ENCODE results near the gene IL1R2. TPM values are rescaled to one million over a fixed set of nuclear protein-coding genes. Genes with fewer than 3 reads are reported as not detected.

The IL1R2 gene
- total RNA-seq, 2 experiments from 2014 or later: not detected

GRCh38 chr2:102006886-102007278, 15.1 kb downstream of the IL1R2 start:
- TF ChIP-seq EZH2phosphoT487 (IDR thresholded peaks at IDR 0.05; ENCODE audit: borderline replicate concordance, low read depth, low read length) (no peak), CTCF (conservative IDR thresholded peaks at IDR 0.05; ENCODE audit: low read length) (no peak)
- DNase-seq (ENCODE audit: low spot score): no peak
- Histone ChIP-seq H3K4me3 (ENCODE audit: low read depth, low read length, poor library complexity, severe bottlenecking) (no peak overlapping the region), H3K9me2 (ENCODE audit: insufficient read depth, low read length) (no peaks in the 10 kb centered on the region), H2AFZ (ENCODE audit: low read length) (no peak overlapping the region), H3K36me3 (ENCODE audit: insufficient read depth, low read length) (no peaks in the 10 kb centered on the region), H3K4me2 (ENCODE audit: low read length) (no peak overlapping the region), H4K20me1 (ENCODE audit: insufficient read depth, low read length) (no peaks in the 10 kb centered on the region), H3K27ac (ENCODE audit: low read depth, low read length, poor library complexity, severe bottlenecking) (no peak overlapping the region), H3K4me1 (ENCODE audit: insufficient read depth, low read length, poor library complexity, severe bottlenecking) (no peaks in the 10 kb centered on the region), H3K79me2 (ENCODE audit: insufficient read depth, low read depth, low read length) (no peaks in the 10 kb centered on the region), H3K9me3 (ENCODE audit: low read length) (no peaks in the 10 kb centered on the region)
- POLR2A ChIA-PET: no interaction called here
- CTCF ChIA-PET (ENCODE audit: unreplicated experiment): no interaction called here
- no TSS peak for BruUV-seq (replicated peaks)
- intact Hi-C loops (cut with micrococcal nuclease; ENCODE audit: unreplicated experiment): no loop called here

- TF ChIP-seq CTCF (conservative IDR thresholded peaks at IDR 0.05; ENCODE audit: low read length) (no peak), EZH2phosphoT487 (IDR thresholded peaks at IDR 0.05; ENCODE audit: borderline replicate concordance, low read depth, low read length) (no peak)
- no peaks in the 10 kb centered on the region for H3K79me2 ChIP-seq (ENCODE audit: insufficient read depth, low read depth, low read length)
- no peak overlapping the region for H3K27ac ChIP-seq (ENCODE audit: low read depth, low read length, poor library complexity, severe bottlenecking)
- H3K4me1 ChIP-seq (ENCODE audit: insufficient read depth, low read length, poor library complexity, severe bottlenecking): no peaks in the 10 kb centered on the region
- CTCF ChIA-PET (ENCODE audit: unreplicated experiment): no interaction called here
- H3K9me3 ChIP-seq (ENCODE audit: low read length): no peaks in the 10 kb centered on the region
- no peaks in the 10 kb centered on the region for H3K9me2 ChIP-seq (ENCODE audit: insufficient read depth, low read length)
- intact Hi-C loops (cut with micrococcal nuclease; ENCODE audit: unreplicated experiment): no loop called here
- no peak overlapping the region for H2AFZ ChIP-seq (ENCODE audit: low read length)
- BruUV-seq (replicated peaks): no TSS peak
- no peak overlapping the region for H3K4me2 ChIP-seq (ENCODE audit: low read length)
- H4K20me1 ChIP-seq (ENCODE audit: insufficient read depth, low read length): no peaks in the 10 kb centered on the region
- H3K36me3 ChIP-seq (ENCODE audit: insufficient read depth, low read length): no peaks in the 10 kb centered on the region
- DNase-seq (ENCODE audit: low spot score): no peak
- POLR2A ChIA-PET: no interaction called here
- no peak overlapping the region for H3K4me3 ChIP-seq (ENCODE audit: low read depth, low read length, poor library complexity, severe bottlenecking)
Observed at GRCh38 chr2:102008490-102008889, 16.7 kb downstream of the IL1R2 start.

GRCh38 chr2:102009557-102009956, 17.8 kb downstream of the IL1R2 start:
- BruUV-seq (replicated peaks): no TSS peak
- no peak for DNase-seq (ENCODE audit: low spot score)
- no peaks in the 10 kb centered on the region for H3K79me2 ChIP-seq (ENCODE audit: insufficient read depth, low read depth, low read length)
- no peaks in the 10 kb centered on the region for H3K36me3 ChIP-seq (ENCODE audit: insufficient read depth, low read length)
- TF ChIP-seq CTCF (conservative IDR thresholded peaks at IDR 0.05; ENCODE audit: low read length) (no peak), EZH2phosphoT487 (IDR thresholded peaks at IDR 0.05; ENCODE audit: borderline replicate concordance, low read depth, low read length) (no peak)
- H3K4me1 ChIP-seq (ENCODE audit: insufficient read depth, low read length, poor library complexity, severe bottlenecking): no peaks in the 10 kb centered on the region
- no peaks in the 10 kb centered on the region for H4K20me1 ChIP-seq (ENCODE audit: insufficient read depth, low read length)
- no peaks in the 10 kb centered on the region for H3K9me3 ChIP-seq (ENCODE audit: low read length)
- H2AFZ ChIP-seq (ENCODE audit: low read length): no peak overlapping the region
- no peak overlapping the region for H3K27ac ChIP-seq (ENCODE audit: low read depth, low read length, poor library complexity, severe bottlenecking)
- no peaks in the 10 kb centered on the region for H3K9me2 ChIP-seq (ENCODE audit: insufficient read depth, low read length)
- intact Hi-C loops (cut with micrococcal nuclease; ENCODE audit: unreplicated experiment): no loop called here
- POLR2A ChIA-PET: no interaction called here
- CTCF ChIA-PET (ENCODE audit: unreplicated experiment): no interaction called here
- H3K4me2 ChIP-seq (ENCODE audit: low read length): no peak overlapping the region
- no peak overlapping the region for H3K4me3 ChIP-seq (ENCODE audit: low read depth, low read length, poor library complexity, severe bottlenecking)

All from OCI-LY7 (cell line).